K562 (cell line): Measurements from ENCODE around the gene CSNK1A1. TPM values are rescaled to one million over a fixed set of nuclear protein-coding genes. Genes with fewer than 3 reads are reported as not detected.

ENCODE experiments used
- C11orf30 ChIP-seq: fragments of 450-650 bp; IDR thresholded peaks from 2 replicates; pipeline ENCODE4 v1.6.1; 2016; ENCODE audit warnings: low read depth, mild to moderate bottlenecking
- CHD1 ChIP-seq: fragments of 200-600 bp; sonication (generic); IDR thresholded peaks from one replicate; pipeline ENCODE4 v1.6.1; 2012; ENCODE audit warnings: mild to moderate bottlenecking, moderate library complexity, low read length, inconsistent platforms
- CTBP1 ChIP-seq: fragments of 450-650 bp; IDR thresholded peaks from 2 replicates; pipeline ENCODE4 v1.6.1; 2016; ENCODE audit warnings: borderline replicate concordance
- DPF2 ChIP-seq: fragments of 450-650 bp; IDR thresholded peaks from 2 replicates; pipeline ENCODE4 v1.6.1; 2016
- EP300 ChIP-seq: IDR thresholded peaks from 2 replicates; pipeline ENCODE4 v1.6.1; 2012; ENCODE audit warnings: low read length, improper control_type of control experiment
- FOXJ2 ChIP-seq: fragments of 200-800 bp; sonication (Bioruptor generic); IDR thresholded peaks from 2 replicates; pipeline ENCODE4 v1.6.1; 2016; ENCODE audit warnings: missing genetic modification characterization, missing compliant biosample characterization
- HDAC2 ChIP-seq: fragments of 450-650 bp; IDR thresholded peaks from 2 replicates; pipeline ENCODE4 v1.6.1; 2016; ENCODE audit warnings: mild to moderate bottlenecking
- LEF1 ChIP-seq: fragments of 450-650 bp; IDR thresholded peaks from 2 replicates; pipeline ENCODE4 v1.6.1; 2016; ENCODE audit warnings: mild to moderate bottlenecking
- MCM2 ChIP-seq: fragments of 450-650 bp; IDR thresholded peaks from 2 replicates; pipeline ENCODE4 v1.6.1; 2017; ENCODE audit warnings: low read depth, mild to moderate bottlenecking
- MLLT1 ChIP-seq, 2 experiments: fragments of 450-650 bp; IDR thresholded peaks; 2 replicates each; pipeline ENCODE4 v1.6.1; 2016
- NFIC ChIP-seq: fragments of 450-650 bp; IDR thresholded peaks from 2 replicates; pipeline ENCODE4 v1.6.1; 2017; ENCODE audit warnings: mild to moderate bottlenecking, inconsistent platforms
- PCBP1 ChIP-seq: fragments of 200-400 bp; formaldehyde crosslinking; IDR thresholded peaks from 2 replicates; pipeline ENCODE4 v1.6.1; 2018; ENCODE audit warnings: mild to moderate bottlenecking, low read depth, low read length; ENCODE audit not compliant: poor library complexity, severe bottlenecking
- PRMT5 ChIP-seq: sonication (generic); formaldehyde crosslinking; IDR thresholded peaks from 2 replicates; pipeline ENCODE4 v1.5.0; 2020; ENCODE audit warnings: missing genetic modification reagents
- PTTG1 ChIP-seq: fragments of 450-650 bp; IDR thresholded peaks from 2 replicates; pipeline ENCODE4 v1.6.1; 2016; ENCODE audit warnings: low read depth, mild to moderate bottlenecking, missing genetic modification characterization, missing compliant biosample characterization
- RBBP5 ChIP-seq: fragments of 200-600 bp; sonication (generic); IDR thresholded peaks from 2 replicates; pipeline ENCODE4 v1.6.1; 2012; ENCODE audit warnings: borderline replicate concordance, mild to moderate bottlenecking, low read length, control low read depth, inconsistent platforms; ENCODE audit not compliant: insufficient read depth, poor library complexity, severe bottlenecking
- SMAD2 ChIP-seq: fragments of 150-350 bp; IDR thresholded peaks from 2 replicates; pipeline ENCODE4 v1.6.1; 2014; ENCODE audit warnings: low read depth, mild to moderate bottlenecking, low read length
- SMARCE1 ChIP-seq: fragments of 450-650 bp; IDR thresholded peaks from 2 replicates; pipeline ENCODE4 v1.7.1; 2016; ENCODE audit warnings: mild to moderate bottlenecking
- SREBF1 ChIP-seq: fragments of 150-350 bp; IDR thresholded peaks from 2 replicates; pipeline ENCODE4 v1.6.1; 2014; ENCODE audit warnings: antibody characterized with exemption, low read depth, low read length, borderline replicate concordance
- TCF3 ChIP-seq: sonication (generic); formaldehyde crosslinking; IDR thresholded peaks from 2 replicates; pipeline ENCODE4 v1.4.0; 2020; ENCODE audit warnings: mild to moderate bottlenecking, missing genetic modification reagents
- TEAD2 ChIP-seq: fragments of 450-650 bp; IDR thresholded peaks from 2 replicates; pipeline ENCODE4 v1.6.1; 2016; ENCODE audit warnings: missing genetic modification characterization, control low read depth, missing compliant biosample characterization
- WHSC1 ChIP-seq: IDR thresholded peaks from one replicate; pipeline ENCODE4 v1.6.1; 2012; ENCODE audit warnings: low read length, control low read depth, inconsistent platforms
- YY1 ChIP-seq, 3 experiments: IDR thresholded peaks; 2 replicates each; pipeline ENCODE4 v1.6.1; 2011; ENCODE audit warnings: low read length in 2 of 3, mild to moderate bottlenecking in 2 of 3, moderate library complexity in 2 of 3, borderline replicate concordance in 1 of 3, control low read depth in 1 of 3, low read depth in 1 of 3; ENCODE audit not compliant: insufficient read depth in 3 of 3, insufficient replicate concordance in 2 of 3, control insufficient read depth in 1 of 3, insufficient read length in 1 of 3; ENCODE audit errors: extremely low read depth in 1 of 3
- ZBTB12 ChIP-seq: fragments of 250-450 bp; sonication (Bioruptor Pico); IDR thresholded peaks from 2 replicates; pipeline ENCODE4 v1.4.0; 2020
- ZBTB33 ChIP-seq: sonication (generic); formaldehyde crosslinking; IDR thresholded peaks from 2 replicates; pipeline ENCODE4 v1.8.1; 2023; ENCODE audit warnings: mild to moderate bottlenecking, missing genetic modification reagents
- ZNF780A ChIP-seq: fragments of 250-450 bp; sonication (Bioruptor Pico); IDR thresholded peaks from 2 replicates; pipeline ENCODE4 v1.5.0; 2021; ENCODE audit warnings: mild to moderate bottlenecking
- polyA plus RNA-seq, 8 experiments: library from polyadenylated mRNA; depleted of rRNA in 4 of 8; stranded (reverse) in 5 of 8; unstranded in 3 of 8; fragments of >200 nt; fragmentation: Nextera tagmentation in 2 of 8; fragmentation: Illumina TruSeq in 1 of 8; extraction: Ambion mirVana in 2 of 8; extraction: Trizol in 1 of 8; gene quantifications; 2 replicates each; pipeline versions ENCODE4 v1.2.1 to v1.2.3, GENCODE V29; 2011 to 2014; ENCODE audit warnings: inconsistent platforms in 1 of 8, missing spikeins in 1 of 8
- total RNA-seq, 7 experiments: library from RNA; depleted of rRNA in 6 of 7; stranded (reverse); fragments of >200 nt in 6 of 7; fragmentation: Illumina TruSeq in 2 of 7; extraction: Trizol in 2 of 7; gene quantifications; 2 replicates each; pipeline versions ENCODE4 v1.2.1 to v1.2.3, GENCODE V29; 2011 to 2021; ENCODE audit warnings: low replicate concordance in 1 of 7

CSNK1A1 gene
- total and polyA plus RNA-seq, 9 of the 15 experiments (the other 6 are each of a cell fraction or from before 2014, with no cell fraction given), result 49.1 to 196 (median 154) TPM

GRCh38 chr5:149485655-149486615 is 65.3 kb downstream of the CSNK1A1 start (continued):
- TF ChIP-seq SMAD2 (no peak), ZBTB33 (no peak), PTTG1 (tag) (no peak), NFIC (peak; percentile 64), TCF3 (peak; percentile 17; the same call in 1 of the 2 replicates), CTBP1 (peak; percentile 45; the same call in 1 of the 2 replicates), SMARCE1 (peak; percentile 52; the same call in 1 of the 2 replicates), FOXJ2 (peak; percentile 100), DPF2 (peak; percentile 68), MCM2 (no peak), TEAD2 (tag) (peak; percentile 60; the same call in 1 of the 2 replicates), WHSC1 (no peak), SREBF1 (no peak), ZNF780A (CRISPR knock-in tag) (no peak), YY1 (IDR thresholded peaks at IDR 0.05; ENCODE audit: borderline replicate concordance in 1 of 3, control insufficient read depth in 1 of 3, extremely low read depth in 1 of 3, insufficient read depth in 3 of 3, insufficient read length in 1 of 3, insufficient replicate concordance in 2 of 3, low read depth in 1 of 3, low read length in 2 of 3) (no peak), PCBP1 (no peak), HDAC2 (peak; percentile 32; the same call in 1 of the 2 replicates), C11orf30 (no peak), RBBP5 (peak; percentile 36), ZBTB12 (CRISPR knock-in tag) (no peak), PRMT5 (no peak), MLLT1 (IDR thresholded peaks at IDR 0.05) (no peak), CHD1 (no peak), EP300 (0 out of 2 replicates have a peak, but pooled peaks have one; percentile 2), LEF1 (peak; percentile 58; the same call in 1 of the 2 replicates)
